Measurements from ENCODE around the gene MYT1.

GRCh38 chr20:64234291-64234791 lies 70.1 kb downstream of the MYT1 start:
- no peak for TF ChIP-seq FOXM1 (IDR thresholded peaks at IDR 0.05; ENCODE audit: borderline replicate concordance, low read depth)
- TF ChIP-seq RAD21 (IDR thresholded peaks at IDR 0.05; ENCODE audit: low read depth): no peak
- no peak for TF ChIP-seq REST (IDR thresholded peaks at IDR 0.05; ENCODE audit: low read depth)
- no peak for TF ChIP-seq CREB1 (IDR thresholded peaks at IDR 0.05; ENCODE audit: low read depth)
- no peak for TF ChIP-seq TAF1 (IDR thresholded peaks at IDR 0.05; ENCODE audit: low read depth)
- no peak for TF ChIP-seq ZBTB7A (IDR thresholded peaks at IDR 0.05; ENCODE audit: low read depth)
- TF ChIP-seq EP300 (IDR thresholded peaks at IDR 0.05; ENCODE audit: borderline replicate concordance): no peak
- TF ChIP-seq CEBPB (IDR thresholded peaks at IDR 0.05): no peak
- TF ChIP-seq TEAD4 (IDR thresholded peaks at IDR 0.05): no peak
- no peak for TF ChIP-seq YY1 (IDR thresholded peaks at IDR 0.05; ENCODE audit: low read depth)
- TF ChIP-seq MAX (IDR thresholded peaks at IDR 0.05): no peak
- no peak for TF ChIP-seq USF1 (IDR thresholded peaks at IDR 0.05)
- no peak for TF ChIP-seq TCF12 (IDR thresholded peaks at IDR 0.05; ENCODE audit: low read depth)
- TF ChIP-seq EGR1 (IDR thresholded peaks at IDR 0.05): no peak

Measured in Ishikawa (cell line).